ENCODE data around the gene MYH11. TPM values are rescaled to one million over a fixed set of nuclear protein-coding genes. Genes with fewer than 3 reads are reported as not detected.

MYH11 gene
- total and polyA plus RNA-seq, 2 experiments from 2014 or later, result 1.6 to 5.9 TPM

- TF ChIP-seq, protein P1, sequence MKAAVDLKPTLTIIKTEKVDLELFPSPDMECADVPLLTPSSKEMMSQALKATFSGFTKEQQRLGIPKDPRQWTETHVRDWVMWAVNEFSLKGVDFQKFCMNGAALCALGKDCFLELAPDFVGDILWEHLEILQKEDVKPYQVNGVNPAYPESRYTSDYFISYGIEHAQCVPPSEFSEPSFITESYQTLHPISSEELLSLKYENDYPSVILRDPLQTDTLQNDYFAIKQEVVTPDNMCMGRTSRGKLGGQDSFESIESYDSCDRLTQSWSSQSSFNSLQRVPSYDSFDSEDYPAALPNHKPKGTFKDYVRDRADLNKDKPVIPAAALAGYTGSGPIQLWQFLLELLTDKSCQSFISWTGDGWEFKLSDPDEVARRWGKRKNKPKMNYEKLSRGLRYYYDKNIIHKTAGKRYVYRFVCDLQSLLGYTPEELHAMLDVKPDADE (IDR thresholded peaks at IDR 0.05), result no peak
- TF ChIP-seq, protein P2, sequence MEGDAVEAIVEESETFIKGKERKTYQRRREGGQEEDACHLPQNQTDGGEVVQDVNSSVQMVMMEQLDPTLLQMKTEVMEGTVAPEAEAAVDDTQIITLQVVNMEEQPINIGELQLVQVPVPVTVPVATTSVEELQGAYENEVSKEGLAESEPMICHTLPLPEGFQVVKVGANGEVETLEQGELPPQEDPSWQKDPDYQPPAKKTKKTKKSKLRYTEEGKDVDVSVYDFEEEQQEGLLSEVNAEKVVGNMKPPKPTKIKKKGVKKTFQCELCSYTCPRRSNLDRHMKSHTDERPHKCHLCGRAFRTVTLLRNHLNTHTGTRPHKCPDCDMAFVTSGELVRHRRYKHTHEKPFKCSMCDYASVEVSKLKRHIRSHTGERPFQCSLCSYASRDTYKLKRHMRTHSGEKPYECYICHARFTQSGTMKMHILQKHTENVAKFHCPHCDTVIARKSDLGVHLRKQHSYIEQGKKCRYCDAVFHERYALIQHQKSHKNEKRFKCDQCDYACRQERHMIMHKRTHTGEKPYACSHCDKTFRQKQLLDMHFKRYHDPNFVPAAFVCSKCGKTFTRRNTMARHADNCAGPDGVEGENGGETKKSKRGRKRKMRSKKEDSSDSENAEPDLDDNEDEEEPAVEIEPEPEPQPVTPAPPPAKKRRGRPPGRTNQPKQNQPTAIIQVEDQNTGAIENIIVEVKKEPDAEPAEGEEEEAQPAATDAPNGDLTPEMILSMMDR (conservative IDR thresholded peaks at IDR 0.05; ENCODE audit: low read depth in 2 of 2), result no peak
- no peak for TF ChIP-seq EZH2 (IDR thresholded peaks at IDR 0.05; ENCODE audit: low read depth, unreplicated experiment)
- TF ChIP-seq NANOG (IDR thresholded peaks at IDR 0.05; ENCODE audit: borderline replicate concordance), result no peak
- TF ChIP-seq, protein P3, sequence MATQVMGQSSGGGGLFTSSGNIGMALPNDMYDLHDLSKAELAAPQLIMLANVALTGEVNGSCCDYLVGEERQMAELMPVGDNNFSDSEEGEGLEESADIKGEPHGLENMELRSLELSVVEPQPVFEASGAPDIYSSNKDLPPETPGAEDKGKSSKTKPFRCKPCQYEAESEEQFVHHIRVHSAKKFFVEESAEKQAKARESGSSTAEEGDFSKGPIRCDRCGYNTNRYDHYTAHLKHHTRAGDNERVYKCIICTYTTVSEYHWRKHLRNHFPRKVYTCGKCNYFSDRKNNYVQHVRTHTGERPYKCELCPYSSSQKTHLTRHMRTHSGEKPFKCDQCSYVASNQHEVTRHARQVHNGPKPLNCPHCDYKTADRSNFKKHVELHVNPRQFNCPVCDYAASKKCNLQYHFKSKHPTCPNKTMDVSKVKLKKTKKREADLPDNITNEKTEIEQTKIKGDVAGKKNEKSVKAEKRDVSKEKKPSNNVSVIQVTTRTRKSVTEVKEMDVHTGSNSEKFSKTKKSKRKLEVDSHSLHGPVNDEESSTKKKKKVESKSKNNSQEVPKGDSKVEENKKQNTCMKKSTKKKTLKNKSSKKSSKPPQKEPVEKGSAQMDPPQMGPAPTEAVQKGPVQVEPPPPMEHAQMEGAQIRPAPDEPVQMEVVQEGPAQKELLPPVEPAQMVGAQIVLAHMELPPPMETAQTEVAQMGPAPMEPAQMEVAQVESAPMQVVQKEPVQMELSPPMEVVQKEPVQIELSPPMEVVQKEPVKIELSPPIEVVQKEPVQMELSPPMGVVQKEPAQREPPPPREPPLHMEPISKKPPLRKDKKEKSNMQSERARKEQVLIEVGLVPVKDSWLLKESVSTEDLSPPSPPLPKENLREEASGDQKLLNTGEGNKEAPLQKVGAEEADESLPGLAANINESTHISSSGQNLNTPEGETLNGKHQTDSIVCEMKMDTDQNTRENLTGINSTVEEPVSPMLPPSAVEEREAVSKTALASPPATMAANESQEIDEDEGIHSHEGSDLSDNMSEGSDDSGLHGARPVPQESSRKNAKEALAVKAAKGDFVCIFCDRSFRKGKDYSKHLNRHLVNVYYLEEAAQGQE (IDR thresholded peaks at IDR 0.05; ENCODE audit: unreplicated experiment), result no peak
- TF ChIP-seq STAT1 (IDR thresholded peaks at IDR 0.05; ENCODE audit: unreplicated experiment), result no peak
- TF ChIP-seq CREB1 (CRISPR knock-in tag; IDR thresholded peaks at IDR 0.05; ENCODE audit: low read depth), result no peak
- no peak for TF ChIP-seq ZNF331 (CRISPR knock-in tag; IDR thresholded peaks at IDR 0.05; ENCODE audit: low read depth)
- TF ChIP-seq JUNB (IDR thresholded peaks at IDR 0.05; ENCODE audit: unreplicated experiment), result no peak
Observed at GRCh38 chr16:15792563-15792971, 64.3 kb downstream of the MYH11 start (continued).

DNA sequence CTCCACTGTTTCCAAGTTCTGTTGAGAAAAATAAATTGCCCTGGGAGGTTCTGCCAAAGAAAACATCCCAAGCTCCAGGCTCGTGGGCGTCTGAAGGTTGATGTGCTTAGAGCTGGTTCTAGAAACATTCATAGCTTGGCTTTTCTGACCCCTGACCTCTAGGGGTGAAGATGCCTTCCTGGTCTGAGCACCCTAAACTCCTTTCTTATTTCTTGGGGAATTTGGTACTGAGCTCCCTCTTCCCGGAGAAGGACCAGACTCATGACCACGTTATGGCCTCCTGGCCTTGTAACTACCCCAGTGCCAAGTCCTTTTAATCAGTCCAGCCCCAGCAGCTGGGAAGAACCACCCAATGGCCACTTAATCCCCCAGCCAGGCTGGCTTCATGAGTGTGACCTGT, 66.4 kb downstream of the MYH11 start:
- 0 out of 2 replicates have a peak overlapping the region, but pooled peaks have one; percentile 10 for H2AFZ ChIP-seq
- TF ChIP-seq ZNF462 (CRISPR knock-in tag; IDR thresholded peaks at IDR 0.05), result no peak

More for the DNA sequence above, 66.4 kb downstream of the MYH11 start:
- Histone ChIP-seq H3K9me2 (ENCODE audit: insufficient read depth) (no peaks in the 10 kb centered on the region), H3K79me2 (replicated peaks; ENCODE audit: insufficient read depth) (no peaks in the 10 kb centered on the region), H3K4me2 (no peak overlapping the region), H3K27ac (ENCODE audit: low read depth) (no peak overlapping the region), H3K4me3 (no peak overlapping the region), H3K27me3 (ENCODE audit: insufficient read depth) (no peaks in the 10 kb centered on the region), H3K36me3 (ENCODE audit: insufficient read depth) (no peaks in the 10 kb centered on the region), H4K20me1 (replicated peaks; ENCODE audit: insufficient read depth) (no peaks in the 10 kb centered on the region), H3K4me1 (ENCODE audit: insufficient read depth) (no peaks in the 10 kb centered on the region), H3F3A (replicated peaks; ENCODE audit: low read depth) (no peaks in the 10 kb centered on the region)
- no peak overlapping the region for H3K4me3 Mint-ChIP-seq
- H3K9me3 Mint-ChIP-seq, result peaks cover 5% of the 10 kb centered on the region; the same call in 1 of the 3 replicates
- H3K27ac Mint-ChIP-seq, result no peak overlapping the region
- peaks cover 7% of the 10 kb centered on the region for H3K27me3 Mint-ChIP-seq (ENCODE audit: insufficient read depth, low read depth, poor library complexity)
- ATAC-seq, result no peak
- H3K36me3 Mint-ChIP-seq (ENCODE audit: low read depth), result no peaks in the 10 kb centered on the region
- DNase-seq (ENCODE audit: low spot score), result no peak
- peaks cover 2% of the 10 kb centered on the region; the same call in 2 of the 3 replicates for H3K4me1 Mint-ChIP-seq
